Glutamatergic neuron (in vitro differentiated cells): ENCODE results near the gene SREBF2. TPM values are rescaled to one million over a fixed set of nuclear protein-coding genes. Genes with fewer than 3 reads are reported as not detected.
A peak's percentile ranks its signal among the peaks of the same experiment; 100 is the strongest.

Experiments used
- DNase-seq: peaks from one replicate; pipeline ENCODE4 v3.0.0; 2022
- H3K27ac Mint-ChIP-seq: one replicate; pipeline ENCODE4 v1.8.0; 2020; ENCODE audit warnings: mild to moderate bottlenecking, mixed read lengths, inconsistent platforms; ENCODE audit not compliant: unreplicated experiment
- H3K27me3 Mint-ChIP-seq: one replicate; pipeline ENCODE4 v1.8.0; 2020; ENCODE audit warnings: mild to moderate bottlenecking, moderate library complexity, mixed read lengths, inconsistent platforms; ENCODE audit not compliant: unreplicated experiment
- H3K36me3 Mint-ChIP-seq: one replicate; pipeline ENCODE4 v1.8.0; 2020; ENCODE audit warnings: mild to moderate bottlenecking, mixed read lengths, inconsistent platforms; ENCODE audit not compliant: unreplicated experiment
- H3K4me1 Mint-ChIP-seq: one replicate; pipeline ENCODE4 v1.8.0; 2020; ENCODE audit warnings: mild to moderate bottlenecking, low read depth, mixed read lengths, inconsistent platforms; ENCODE audit not compliant: unreplicated experiment
- H3K4me3 Mint-ChIP-seq: one replicate; pipeline ENCODE4 v1.8.0; 2020; ENCODE audit warnings: mild to moderate bottlenecking, mixed read lengths, inconsistent platforms; ENCODE audit not compliant: unreplicated experiment
- H3K9me3 Mint-ChIP-seq: one replicate; pipeline ENCODE4 v1.8.0; 2020; ENCODE audit warnings: mild to moderate bottlenecking, moderate library complexity, mixed read lengths, inconsistent platforms; ENCODE audit not compliant: unreplicated experiment
- total RNA-seq: library from RNA; stranded (reverse); fragmentation: NEBNext Ultra II Directional; extraction: Animal tissue kit (Norgen Biotek cat#: 25700); gene quantifications from one replicate; pipeline ENCODE4 v1.2.1, GENCODE V29; 2021; ENCODE audit not compliant: unreplicated experiment
- TF ChIP-seq, protein P1 (sequence below): fragments of 200-600 bp; sonication (generic); IDR thresholded peaks from one replicate; pipeline ENCODE4 v1.5.0; 2021; ENCODE audit not compliant: partially characterized antibody, unreplicated experiment

SREBF2 gene
- total RNA-seq, 1 donor from 2014 or later = 291 TPM

GRCh38 chr22:41799486-41800347 lies 33.2 kb upstream of the SREBF2 start:
- Mint-ChIP-seq H3K9me3 (peaks cover 1% of the 10 kb centered on the region), H3K4me1 (peaks cover 8% of the 10 kb centered on the region), H3K4me3 (peak overlapping the region; percentile 91), H3K27ac (peak overlapping the region; percentile 76), H3K36me3 (no peaks in the 10 kb centered on the region), H3K27me3 (peaks cover 1% of the 10 kb centered on the region)
- TF ChIP-seq, protein P1, sequence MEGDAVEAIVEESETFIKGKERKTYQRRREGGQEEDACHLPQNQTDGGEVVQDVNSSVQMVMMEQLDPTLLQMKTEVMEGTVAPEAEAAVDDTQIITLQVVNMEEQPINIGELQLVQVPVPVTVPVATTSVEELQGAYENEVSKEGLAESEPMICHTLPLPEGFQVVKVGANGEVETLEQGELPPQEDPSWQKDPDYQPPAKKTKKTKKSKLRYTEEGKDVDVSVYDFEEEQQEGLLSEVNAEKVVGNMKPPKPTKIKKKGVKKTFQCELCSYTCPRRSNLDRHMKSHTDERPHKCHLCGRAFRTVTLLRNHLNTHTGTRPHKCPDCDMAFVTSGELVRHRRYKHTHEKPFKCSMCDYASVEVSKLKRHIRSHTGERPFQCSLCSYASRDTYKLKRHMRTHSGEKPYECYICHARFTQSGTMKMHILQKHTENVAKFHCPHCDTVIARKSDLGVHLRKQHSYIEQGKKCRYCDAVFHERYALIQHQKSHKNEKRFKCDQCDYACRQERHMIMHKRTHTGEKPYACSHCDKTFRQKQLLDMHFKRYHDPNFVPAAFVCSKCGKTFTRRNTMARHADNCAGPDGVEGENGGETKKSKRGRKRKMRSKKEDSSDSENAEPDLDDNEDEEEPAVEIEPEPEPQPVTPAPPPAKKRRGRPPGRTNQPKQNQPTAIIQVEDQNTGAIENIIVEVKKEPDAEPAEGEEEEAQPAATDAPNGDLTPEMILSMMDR = no peak
- peak; percentile 23 for DNase-seq

GRCh38 chr22:41800348-41801146 lies 32.4 kb upstream of the SREBF2 start, which contains the start of gene CCDC134:
Gene CCDC134, plus strand, starts transcription at chr22:41800679. Its CDS starts 8,212 bp downstream, at chr22:41808891.
- peak; percentile 94 for DNase-seq
- H3K4me3 Mint-ChIP-seq = peak within 1 kb of the TSS; percentile 91
- peaks cover 1% of the 10 kb centered on the region for H3K9me3 Mint-ChIP-seq
- H3K4me1 Mint-ChIP-seq = peaks cover 8% of the 10 kb centered on the region
- H3K27ac Mint-ChIP-seq = peak within 1 kb of the TSS; percentile 85
- TF ChIP-seq, protein P1 = no peak
- H3K27me3 Mint-ChIP-seq = peaks cover 1% of the 10 kb centered on the region
- no peaks in the 10 kb centered on the region for H3K36me3 Mint-ChIP-seq

DNA sequence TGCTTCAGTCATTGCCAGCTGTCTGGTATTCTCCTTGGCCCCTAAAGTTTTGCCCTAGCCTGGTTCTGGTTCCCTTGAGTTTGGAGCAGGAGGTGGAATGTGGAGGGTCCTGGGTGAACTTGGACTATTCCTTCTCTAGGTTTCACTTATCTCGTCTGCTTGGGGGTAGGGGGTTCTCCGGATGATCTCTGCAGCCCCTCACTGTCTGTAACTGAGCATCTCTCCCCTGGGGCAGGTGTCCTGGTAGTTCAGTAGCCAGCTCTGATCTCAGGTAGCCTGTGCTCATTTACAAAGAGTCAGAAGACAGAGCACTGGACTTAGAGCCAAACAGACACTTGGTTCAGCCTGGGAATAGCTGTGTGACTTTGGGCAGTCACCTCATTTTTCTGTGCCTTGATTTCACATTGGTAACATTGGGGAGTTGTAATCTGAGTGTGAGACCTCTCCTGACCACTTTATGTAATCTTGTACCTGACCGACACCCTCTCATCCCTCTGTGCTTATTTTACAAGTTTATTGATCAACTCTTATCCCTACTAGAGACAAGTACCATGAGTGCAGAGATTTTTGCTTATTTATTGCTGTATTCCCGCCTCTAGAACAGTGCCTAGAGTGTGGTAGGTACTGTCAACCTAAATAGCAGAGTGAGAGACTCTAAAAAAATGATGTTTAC lies 31.6 kb upstream of the SREBF2 start:
- TF ChIP-seq, protein P1 = no peak
- no peak for DNase-seq

DNA sequence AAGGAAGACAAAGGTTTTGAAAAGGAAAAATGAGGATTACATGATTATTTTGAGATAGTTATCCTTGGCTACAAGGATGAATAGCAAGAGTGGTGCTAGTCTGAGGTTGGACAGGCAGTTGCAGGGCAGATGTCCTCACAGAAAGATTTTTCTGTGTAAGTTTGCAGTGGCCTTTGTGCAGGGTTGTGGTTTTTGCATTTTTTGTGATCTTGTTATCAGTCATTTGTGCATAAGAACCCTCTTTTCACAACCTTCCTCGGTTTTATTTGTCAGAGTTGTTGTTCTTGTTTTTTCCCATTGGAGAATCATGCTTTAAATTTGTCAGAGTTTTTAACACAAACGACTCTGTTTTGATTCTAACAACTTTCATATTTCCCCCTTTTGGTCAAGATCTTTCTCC lies 31.0 kb upstream of the SREBF2 start:
- Mint-ChIP-seq H3K9me3 (peaks cover 1% of the 10 kb centered on the region), H3K27me3 (no peaks in the 10 kb centered on the region), H3K27ac (no peak overlapping the region), H3K4me3 (peak overlapping the region; percentile 91), H3K36me3 (no peaks in the 10 kb centered on the region), H3K4me1 (peaks cover 8% of the 10 kb centered on the region)
- TF ChIP-seq, protein P1 = no peak
- DNase-seq = no peak

More for the DNA sequence above, 31.6 kb upstream of the SREBF2 start:
- Mint-ChIP-seq H3K27ac (no peak overlapping the region), H3K4me3 (peak overlapping the region; percentile 91), H3K27me3 (peaks cover under 1% of the 10 kb centered on the region), H3K36me3 (no peaks in the 10 kb centered on the region), H3K4me1 (peaks cover 8% of the 10 kb centered on the region), H3K9me3 (peaks cover 1% of the 10 kb centered on the region)
